ENCODE results near the gene GABBR1. TPM values are rescaled to one million over a fixed set of nuclear protein-coding genes. Genes with fewer than 3 reads are reported as not detected.

The GABBR1 gene
- total RNA-seq, 1 experiment from 2014 or later, result 36.3 TPM

GRCh38 chr6:29656798-29657197 lies 23.8 kb upstream of the GABBR1 start, which contains the start of gene MOG:
MOG (plus strand) TSS chr6:29657092; CDS start chr6:29657210, 118 bp downstream.
- Histone ChIP-seq H3K9me3 (ENCODE audit: insufficient read depth, low read depth) (no peaks in the 10 kb centered on the region), H3K79me2 (ENCODE audit: low read depth) (no peaks in the 10 kb centered on the region), H3K27me3 (ENCODE audit: insufficient read depth, low read depth) (no peaks in the 10 kb centered on the region), H3K9me2 (ENCODE audit: insufficient read depth) (no peaks in the 10 kb centered on the region), H4K20me1 (ENCODE audit: insufficient read depth) (no peaks in the 10 kb centered on the region), H3K4me2 (no peak within 1 kb of the TSS), H3K27ac (no peak within 1 kb of the TSS), H2AFZ (no peak within 1 kb of the TSS), H3K4me1 (replicated peaks; ENCODE audit: insufficient read depth) (no peaks in the 10 kb centered on the region), H3K36me3 (ENCODE audit: low read depth) (no peaks in the 10 kb centered on the region), H3K4me3 (no peak within 1 kb of the TSS), H3F3A (ENCODE audit: insufficient read depth, low read depth) (no peaks in the 10 kb centered on the region)
- POLR2A ChIA-PET (ENCODE audit: unreplicated experiment), result interaction anchor here (0.6 kb wide), 1 partner anchor 82 kb away, joined by 7 read pairs; no protein-coding TSS in a partner anchor
- CTCF ChIA-PET, result no interaction called here
- no TSS peak for BruUV-seq (replicated peaks)
- no peak for DNase-seq
- intact Hi-C loops (cut with micrococcal nuclease; ENCODE audit: unreplicated experiment), result no loop called here
- TF ChIP-seq CTCF (conservative IDR thresholded peaks at IDR 0.05), result no peak
- no peak for TF ChIP-seq EZH2 (IDR thresholded peaks at IDR 0.05; ENCODE audit: low read depth)

GRCh38 chr6:29656157-29656556 lies 23.2 kb upstream of the GABBR1 start:
- H3K4me2 ChIP-seq, result no peak overlapping the region
- H3K27me3 ChIP-seq (ENCODE audit: insufficient read depth, low read depth), result no peaks in the 10 kb centered on the region
- BruUV-seq (replicated peaks), result no TSS peak
- TF ChIP-seq EZH2 (IDR thresholded peaks at IDR 0.05; ENCODE audit: low read depth), result no peak
- no peak for TF ChIP-seq CTCF (conservative IDR thresholded peaks at IDR 0.05)
- intact Hi-C loops (cut with micrococcal nuclease; ENCODE audit: unreplicated experiment), result no loop called here
- no peaks in the 10 kb centered on the region for H3F3A ChIP-seq (ENCODE audit: insufficient read depth, low read depth)
- H4K20me1 ChIP-seq (ENCODE audit: insufficient read depth), result no peaks in the 10 kb centered on the region
- CTCF ChIA-PET, result no interaction called here
- H3K79me2 ChIP-seq (ENCODE audit: low read depth), result no peaks in the 10 kb centered on the region
- no peaks in the 10 kb centered on the region for H3K9me2 ChIP-seq (ENCODE audit: insufficient read depth)
- H2AFZ ChIP-seq, result no peak overlapping the region
- no peak for DNase-seq
- H3K36me3 ChIP-seq (ENCODE audit: low read depth), result no peaks in the 10 kb centered on the region
- H3K4me3 ChIP-seq, result no peak overlapping the region
- H3K27ac ChIP-seq, result no peak overlapping the region
- POLR2A ChIA-PET (ENCODE audit: unreplicated experiment), result no interaction called here
- H3K4me1 ChIP-seq (replicated peaks; ENCODE audit: insufficient read depth), result no peaks in the 10 kb centered on the region
- no peaks in the 10 kb centered on the region for H3K9me3 ChIP-seq (ENCODE audit: insufficient read depth, low read depth)

GRCh38 chr6:29655658-29656057 lies 22.7 kb upstream of the GABBR1 start:
- Histone ChIP-seq H4K20me1 (ENCODE audit: insufficient read depth) (no peaks in the 10 kb centered on the region), H3F3A (ENCODE audit: insufficient read depth, low read depth) (peaks cover under 1% of the 10 kb centered on the region; the same call in 1 of the 2 replicates), H3K79me2 (ENCODE audit: low read depth) (no peaks in the 10 kb centered on the region), H3K4me3 (no peak overlapping the region), H3K9me2 (ENCODE audit: insufficient read depth) (no peaks in the 10 kb centered on the region), H3K4me1 (replicated peaks; ENCODE audit: insufficient read depth) (no peaks in the 10 kb centered on the region), H3K9me3 (ENCODE audit: insufficient read depth, low read depth) (no peaks in the 10 kb centered on the region), H3K4me2 (no peak overlapping the region), H3K27ac (no peak overlapping the region), H3K27me3 (ENCODE audit: insufficient read depth, low read depth) (no peaks in the 10 kb centered on the region), H2AFZ (no peak overlapping the region), H3K36me3 (ENCODE audit: low read depth) (no peaks in the 10 kb centered on the region)
- DNase-seq, result no peak
- ChIA-PET POLR2A (ENCODE audit: unreplicated experiment) (no interaction called here), CTCF (no interaction called here)
- BruUV-seq (replicated peaks), result no TSS peak
- intact Hi-C loops (cut with micrococcal nuclease; ENCODE audit: unreplicated experiment), result no loop called here
- TF ChIP-seq EZH2 (IDR thresholded peaks at IDR 0.05; ENCODE audit: low read depth) (no peak), CTCF (conservative IDR thresholded peaks at IDR 0.05) (no peak)
